Coronary artery (tissue), 2 donors: Measurements from ENCODE around the gene MAPK4.

Experiments used
- DNase-seq: peaks from one replicate; pipeline ENCODE4 v3.0.0-alpha.2; 2017; ENCODE audit warnings: low spot score
- H3K27ac ChIP-seq, 2 donors: fragments of 200-600 bp; sonication (generic); one replicate each; pipeline ENCODE4 v1.5.1; 2016 to 2019
- H3K4me3 ChIP-seq: fragments of 200-600 bp; sonication (generic); 2 replicates; pipeline ENCODE4 v1.5.1; 2016; ENCODE audit warnings: mild to moderate bottlenecking, moderate library complexity
- CTCF ChIP-seq: fragments of 200-600 bp; sonication (generic); IDR thresholded peaks from one replicate; pipeline ENCODE4 v1.5.1; 2019; ENCODE audit warnings: antibody characterized with exemption

Gene MAPK4

GRCh38 chr18:50579061-50579774, 19.3 kb downstream of the MAPK4 start:
- Histone ChIP-seq H3K4me3 (no peak overlapping the region), H3K27ac (no peak overlapping the region)
- TF ChIP-seq CTCF: no peak
- no peak for DNase-seq

GRCh38 chr18:50581517-50581916, 21.6 kb downstream of the MAPK4 start:
- H3K27ac ChIP-seq: no peak overlapping the region
- no peak for DNase-seq
- TF ChIP-seq CTCF: no peak
- no peak overlapping the region for H3K4me3 ChIP-seq

GRCh38 chr18:50582500-50582899, 22.6 kb downstream of the MAPK4 start:
- no peak overlapping the region for H3K27ac ChIP-seq
- no peak for DNase-seq
- TF ChIP-seq CTCF: no peak

GRCh38 chr18:50586710-50587109, 26.8 kb downstream of the MAPK4 start:
- H3K4me3 ChIP-seq: no peak overlapping the region
- TF ChIP-seq CTCF: no peak
- H3K27ac ChIP-seq: no peak overlapping the region
- DNase-seq: no peak

More at GRCh38 chr18:50582500-50582899, 22.6 kb downstream of the MAPK4 start:
- no peak overlapping the region for H3K4me3 ChIP-seq

GRCh38 chr18:50590593-50590992, 30.7 kb downstream of the MAPK4 start:
- Histone ChIP-seq H3K27ac (no peak overlapping the region), H3K4me3 (no peak overlapping the region)
- no peak for TF ChIP-seq CTCF
- no peak for DNase-seq

GRCh38 chr18:50594012-50594411, 34.1 kb downstream of the MAPK4 start:
- no peak for DNase-seq

More at GRCh38 chr18:50594012-50594411, 34.1 kb downstream of the MAPK4 start:
- H3K4me3 ChIP-seq: no peak overlapping the region
- no peak overlapping the region for H3K27ac ChIP-seq
- no peak for TF ChIP-seq CTCF
